Liver (tissue), 9 donors: Measurements from ENCODE around the gene CAMSAP1. TPM values are rescaled to one million over a fixed set of nuclear protein-coding genes. Genes with fewer than 3 reads are reported as not detected.

ENCODE experiments used
- DNase-seq: peaks from one replicate; pipeline ENCODE4 v3.0.0-alpha.2; 2017; ENCODE audit warnings: low spot score
- H3K27ac ChIP-seq, 2 donors: one replicate each; pipeline ENCODE4 v1.7.0; 2013; ENCODE audit warnings: inconsistent platforms in 2 of 2, low read length in 2 of 2, control low read depth in 1 of 2, low read depth in 1 of 2, mild to moderate bottlenecking in 1 of 2
- H3K27me3 ChIP-seq, 4 donors: one replicate each; pipeline versions ENCODE4 v1.6.1 to v1.7.0; 2013; ENCODE audit warnings: low read length in 3 of 4, inconsistent platforms in 1 of 4, mild to moderate bottlenecking in 1 of 4, moderate library complexity in 1 of 4; ENCODE audit not compliant: control insufficient read depth in 4 of 4, insufficient read depth in 4 of 4
- H3K36me3 ChIP-seq, 4 donors: one replicate each; pipeline versions ENCODE4 v1.6.1 to v1.7.0; 2013; ENCODE audit warnings: low read length in 3 of 4, mild to moderate bottlenecking in 3 of 4, low read depth in 1 of 4, moderate library complexity in 1 of 4; ENCODE audit not compliant: control insufficient read depth in 4 of 4, insufficient read depth in 3 of 4
- H3K4me1 ChIP-seq, 4 donors: one replicate each; pipeline versions ENCODE4 v1.6.1 to v1.7.0; 2013; ENCODE audit warnings: low read length in 3 of 4, mild to moderate bottlenecking in 3 of 4, moderate library complexity in 1 of 4; ENCODE audit not compliant: control insufficient read depth in 4 of 4, insufficient read depth in 4 of 4
- H3K4me3 ChIP-seq, 3 donors: one replicate each; pipeline versions ENCODE4 v1.6.1 to v1.7.0; 2013; ENCODE audit warnings: low read length in 3 of 3, control low read depth in 1 of 3, low read depth in 1 of 3, mild to moderate bottlenecking in 1 of 3
- H3K9ac ChIP-seq, 2 donors: one replicate each; pipeline ENCODE4 v1.7.0; 2013; ENCODE audit warnings: low read length in 2 of 2, mild to moderate bottlenecking in 2 of 2, moderate library complexity in 2 of 2, control low read depth in 1 of 2, low read depth in 1 of 2
- H3K9me3 ChIP-seq, 4 donors: one replicate each; pipeline versions ENCODE4 v1.6.1 to v1.7.0; 2013; ENCODE audit warnings: low read length in 3 of 4; ENCODE audit not compliant: control insufficient read depth in 4 of 4
- EGR1 ChIP-seq, 2 donors: IDR thresholded peaks; 2 replicates each; pipeline ENCODE4 v1.6.1; 2016 to 2018; ENCODE audit warnings: antibody characterized with exemption in 2 of 2, low read depth in 2 of 2
- FOXA1 ChIP-seq: IDR thresholded peaks from 2 replicates; pipeline ENCODE4 v1.6.1; 2016; ENCODE audit warnings: antibody characterized with exemption
- FOXA2 ChIP-seq: IDR thresholded peaks from 2 replicates; pipeline ENCODE4 v1.6.1; 2016; ENCODE audit warnings: antibody characterized with exemption
- GABPA ChIP-seq, 2 donors: IDR thresholded peaks in 1 of 2; conservative IDR thresholded peaks in 1 of 2; 2 replicates each; pipeline ENCODE4 v1.6.1; 2016; ENCODE audit warnings: antibody characterized with exemption in 2 of 2, mild to moderate bottlenecking in 1 of 2, moderate library complexity in 1 of 2
- HNF4A ChIP-seq, 2 donors: conservative IDR thresholded peaks; 2 replicates each; pipeline ENCODE4 v1.6.1; 2016; ENCODE audit warnings: antibody characterized with exemption in 2 of 2, mild to moderate bottlenecking in 2 of 2
- HNF4G ChIP-seq: IDR thresholded peaks from 2 replicates; pipeline ENCODE4 v1.6.1; 2016; ENCODE audit warnings: antibody characterized with exemption
- JUND ChIP-seq, 2 donors: IDR thresholded peaks; 2 replicates each; pipeline ENCODE4 v1.6.1; 2016; ENCODE audit warnings: antibody characterized with exemption in 2 of 2
- NR2F2 ChIP-seq: IDR thresholded peaks from 2 replicates; pipeline ENCODE4 v1.6.1; 2016; ENCODE audit warnings: antibody characterized with exemption
- RAD21 ChIP-seq, 2 donors: IDR thresholded peaks; 2 replicates each; pipeline ENCODE4 v1.6.1; 2016; ENCODE audit warnings: antibody characterized with exemption in 2 of 2, mild to moderate bottlenecking in 2 of 2
- RXRA ChIP-seq, 2 donors: IDR thresholded peaks; 2 replicates each; pipeline ENCODE4 v1.6.1; 2017 to 2018; ENCODE audit warnings: antibody characterized with exemption in 2 of 2, mild to moderate bottlenecking in 1 of 2
- SP1 ChIP-seq: IDR thresholded peaks from 2 replicates; pipeline ENCODE4 v1.6.1; 2018; ENCODE audit warnings: antibody characterized with exemption, mild to moderate bottlenecking
- TAF1 ChIP-seq: conservative IDR thresholded peaks from 2 replicates; pipeline ENCODE4 v1.6.1; 2016; ENCODE audit warnings: antibody characterized with exemption, mild to moderate bottlenecking
- YY1 ChIP-seq: IDR thresholded peaks from 2 replicates; pipeline ENCODE4 v1.6.1; 2016; ENCODE audit warnings: antibody characterized with exemption, mild to moderate bottlenecking
- WGBS: extraction: QIAGEN DNeasy Blood & Tissue Kit; methylation state at CpG from one replicate; pipeline ENCODE4 v1.1.7; 2013; 5-methylcytosine and 5-hydroxymethylcytosine counted together
- polyA plus RNA-seq, 2 donors: library from polyadenylated mRNA; stranded (reverse) in 1 of 2; unstranded in 1 of 2; fragments of 200-250 nt in 1 of 2; fragments of >200 nt in 1 of 2; fragmentation: Nextera tagmentation in 1 of 2; extraction: Ambion mirVana in 1 of 2; gene quantifications; one replicate each; pipeline versions ENCODE4 v1.2.1 to v1.2.3, GENCODE V29; 2013 to 2015
- total RNA-seq, 2 donors: library from RNA; depleted of rRNA; stranded (reverse); fragments of >200 nt; gene quantifications; one replicate each; pipeline ENCODE4 v1.2.3, GENCODE V29; 2014
- TF ChIP-seq, protein P1 (sequence below): IDR thresholded peaks from 2 replicates; pipeline ENCODE4 v1.6.1; 2016; ENCODE audit warnings: antibody characterized with exemption
- TF ChIP-seq, protein P2 (sequence below): fragments of 150-350 bp; IDR thresholded peaks from 2 replicates; pipeline ENCODE4 v1.5.1; 2017; ENCODE audit warnings: improper control_type of control experiment, low read depth, low read length; ENCODE audit not compliant: missing input control
- TF ChIP-seq, protein P3 (sequence below): IDR thresholded peaks from 2 replicates; pipeline ENCODE4 v1.6.1; 2016; ENCODE audit warnings: antibody characterized with exemption
- TF ChIP-seq, protein P4 (sequence below): IDR thresholded peaks from 2 replicates; pipeline ENCODE4 v1.6.1; 2016; ENCODE audit warnings: antibody characterized with exemption
- TF ChIP-seq, protein P5 (sequence below): IDR thresholded peaks from 2 replicates; pipeline ENCODE4 v1.6.1; 2016; ENCODE audit warnings: antibody characterized with exemption, mild to moderate bottlenecking
- donor health status: healthy.
- donor health status: healthy.
- donor health status: healthy.
- donor health status: healthy.
- donor health status: healthy.

The CAMSAP1 gene
- total and polyA plus RNA-seq, 4 donors, result 0.97 to 6.4 (median 5.1) TPM

DNA sequence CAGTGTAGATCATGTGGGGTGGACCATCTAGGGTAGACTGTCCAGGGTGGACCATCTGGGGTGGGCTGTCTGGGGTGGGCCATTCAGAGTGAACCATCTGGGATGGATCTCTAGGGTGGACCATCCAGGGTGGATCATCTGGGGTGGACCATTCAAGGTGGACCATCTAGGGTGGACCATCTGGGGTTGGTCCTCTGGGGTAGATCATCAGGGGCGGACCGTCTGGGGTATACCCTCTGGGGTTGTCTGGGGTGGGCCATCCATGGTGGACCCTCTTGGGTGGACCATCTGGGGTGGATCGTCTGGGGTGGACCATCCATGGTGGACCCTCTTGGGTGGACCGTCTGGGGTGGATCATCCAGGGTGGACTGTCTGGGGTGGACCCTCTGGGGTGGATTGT is 141.1 kb downstream of the CAMSAP1 start:
- H3K4me3 ChIP-seq, result no peak overlapping the region
- no peak overlapping the region for H3K9ac ChIP-seq
- WGBS, result 95% methylated on average over 4 of the region's 4 CpGs
- H3K4me1 ChIP-seq, result no peaks in the 10 kb centered on the region
- DNase-seq, result no peak
- no peaks in the 10 kb centered on the region for H3K27me3 ChIP-seq
- H3K27ac ChIP-seq, result no peak overlapping the region
- H3K36me3 ChIP-seq, result no peaks in the 10 kb centered on the region
- peaks cover 3 to 10% (median 4%) of the 10 kb centered on the region in 4 donors for H3K9me3 ChIP-seq
- TF ChIP-seq FOXA1 (no peak), JUND (IDR thresholded peaks at IDR 0.05) (no peak), EGR1 (IDR thresholded peaks at IDR 0.05; ENCODE audit: low read depth in 2 of 2) (no peak), FOXA2 (no peak), GABPA (IDR thresholded peaks at IDR 0.05 in 1 of 2, conservative IDR thresholded peaks at IDR 0.05 in 1 of 2) (no peak), HNF4A (conservative IDR thresholded peaks at IDR 0.05) (no peak), YY1 (no peak), RAD21 (IDR thresholded peaks at IDR 0.05) (no peak), TAF1 (no peak), RXRA (IDR thresholded peaks at IDR 0.05) (no peak), SP1 (no peak), HNF4G (no peak), NR2F2 (no peak)
- TF ChIP-seq, protein P1, sequence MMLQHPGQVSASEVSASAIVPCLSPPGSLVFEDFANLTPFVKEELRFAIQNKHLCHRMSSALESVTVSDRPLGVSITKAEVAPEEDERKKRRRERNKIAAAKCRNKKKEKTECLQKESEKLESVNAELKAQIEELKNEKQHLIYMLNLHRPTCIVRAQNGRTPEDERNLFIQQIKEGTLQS, result no peak
- TF ChIP-seq, protein P2, sequence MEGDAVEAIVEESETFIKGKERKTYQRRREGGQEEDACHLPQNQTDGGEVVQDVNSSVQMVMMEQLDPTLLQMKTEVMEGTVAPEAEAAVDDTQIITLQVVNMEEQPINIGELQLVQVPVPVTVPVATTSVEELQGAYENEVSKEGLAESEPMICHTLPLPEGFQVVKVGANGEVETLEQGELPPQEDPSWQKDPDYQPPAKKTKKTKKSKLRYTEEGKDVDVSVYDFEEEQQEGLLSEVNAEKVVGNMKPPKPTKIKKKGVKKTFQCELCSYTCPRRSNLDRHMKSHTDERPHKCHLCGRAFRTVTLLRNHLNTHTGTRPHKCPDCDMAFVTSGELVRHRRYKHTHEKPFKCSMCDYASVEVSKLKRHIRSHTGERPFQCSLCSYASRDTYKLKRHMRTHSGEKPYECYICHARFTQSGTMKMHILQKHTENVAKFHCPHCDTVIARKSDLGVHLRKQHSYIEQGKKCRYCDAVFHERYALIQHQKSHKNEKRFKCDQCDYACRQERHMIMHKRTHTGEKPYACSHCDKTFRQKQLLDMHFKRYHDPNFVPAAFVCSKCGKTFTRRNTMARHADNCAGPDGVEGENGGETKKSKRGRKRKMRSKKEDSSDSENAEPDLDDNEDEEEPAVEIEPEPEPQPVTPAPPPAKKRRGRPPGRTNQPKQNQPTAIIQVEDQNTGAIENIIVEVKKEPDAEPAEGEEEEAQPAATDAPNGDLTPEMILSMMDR, result no peak
- TF ChIP-seq, protein P3, sequence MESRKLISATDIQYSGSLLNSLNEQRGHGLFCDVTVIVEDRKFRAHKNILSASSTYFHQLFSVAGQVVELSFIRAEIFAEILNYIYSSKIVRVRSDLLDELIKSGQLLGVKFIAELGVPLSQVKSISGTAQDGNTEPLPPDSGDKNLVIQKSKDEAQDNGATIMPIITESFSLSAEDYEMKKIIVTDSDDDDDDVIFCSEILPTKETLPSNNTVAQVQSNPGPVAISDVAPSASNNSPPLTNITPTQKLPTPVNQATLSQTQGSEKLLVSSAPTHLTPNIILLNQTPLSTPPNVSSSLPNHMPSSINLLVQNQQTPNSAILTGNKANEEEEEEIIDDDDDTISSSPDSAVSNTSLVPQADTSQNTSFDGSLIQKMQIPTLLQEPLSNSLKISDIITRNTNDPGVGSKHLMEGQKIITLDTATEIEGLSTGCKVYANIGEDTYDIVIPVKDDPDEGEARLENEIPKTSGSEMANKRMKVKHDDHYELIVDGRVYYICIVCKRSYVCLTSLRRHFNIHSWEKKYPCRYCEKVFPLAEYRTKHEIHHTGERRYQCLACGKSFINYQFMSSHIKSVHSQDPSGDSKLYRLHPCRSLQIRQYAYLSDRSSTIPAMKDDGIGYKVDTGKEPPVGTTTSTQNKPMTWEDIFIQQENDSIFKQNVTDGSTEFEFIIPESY, result no peak
- TF ChIP-seq, protein P4, sequence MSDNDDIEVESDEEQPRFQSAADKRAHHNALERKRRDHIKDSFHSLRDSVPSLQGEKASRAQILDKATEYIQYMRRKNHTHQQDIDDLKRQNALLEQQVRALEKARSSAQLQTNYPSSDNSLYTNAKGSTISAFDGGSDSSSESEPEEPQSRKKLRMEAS, result no peak

DNA sequence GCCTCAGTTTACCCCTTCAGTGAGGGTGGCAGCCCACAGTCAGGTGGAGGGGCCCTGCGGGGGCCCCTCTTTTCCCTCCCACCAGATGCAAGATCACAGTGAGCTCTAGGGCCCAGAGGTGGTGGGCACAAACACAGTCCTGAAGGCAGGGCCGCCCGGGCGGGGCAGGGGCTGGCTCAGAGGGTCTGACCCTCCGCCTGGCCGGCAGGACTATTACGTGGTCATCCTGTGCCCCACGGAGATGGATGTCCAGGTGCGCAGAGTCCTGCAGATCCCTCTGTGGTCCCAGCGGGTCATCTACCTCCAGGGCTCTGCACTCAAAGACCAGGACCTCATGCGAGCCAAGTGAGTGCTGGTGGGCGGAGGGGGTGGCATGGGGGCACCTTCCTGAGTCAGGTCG is 141.9 kb downstream of the CAMSAP1 start:
- no peak overlapping the region for H3K4me3 ChIP-seq
- 94% methylated on average over 13 of the region's 13 CpGs for WGBS
- no peak overlapping the region for H3K27ac ChIP-seq
- H3K9me3 ChIP-seq, result peaks cover 3 to 10% (median 4%) of the 10 kb centered on the region in 4 donors
- no peaks in the 10 kb centered on the region for H3K4me1 ChIP-seq
- H3K27me3 ChIP-seq, result no peaks in the 10 kb centered on the region
- TF ChIP-seq EGR1 (IDR thresholded peaks at IDR 0.05; ENCODE audit: low read depth in 2 of 2) (no peak), HNF4G (no peak), JUND (IDR thresholded peaks at IDR 0.05) (no peak), TAF1 (no peak), NR2F2 (no peak), FOXA1 (no peak), FOXA2 (no peak), RAD21 (IDR thresholded peaks at IDR 0.05) (no peak), RXRA (IDR thresholded peaks at IDR 0.05) (no peak), SP1 (no peak), GABPA (IDR thresholded peaks at IDR 0.05 in 1 of 2, conservative IDR thresholded peaks at IDR 0.05 in 1 of 2) (no peak)
- TF ChIP-seq, protein P2, result no peak
- TF ChIP-seq, protein P4, result no peak
- TF ChIP-seq, protein P1, result no peak
- TF ChIP-seq, protein P5, sequence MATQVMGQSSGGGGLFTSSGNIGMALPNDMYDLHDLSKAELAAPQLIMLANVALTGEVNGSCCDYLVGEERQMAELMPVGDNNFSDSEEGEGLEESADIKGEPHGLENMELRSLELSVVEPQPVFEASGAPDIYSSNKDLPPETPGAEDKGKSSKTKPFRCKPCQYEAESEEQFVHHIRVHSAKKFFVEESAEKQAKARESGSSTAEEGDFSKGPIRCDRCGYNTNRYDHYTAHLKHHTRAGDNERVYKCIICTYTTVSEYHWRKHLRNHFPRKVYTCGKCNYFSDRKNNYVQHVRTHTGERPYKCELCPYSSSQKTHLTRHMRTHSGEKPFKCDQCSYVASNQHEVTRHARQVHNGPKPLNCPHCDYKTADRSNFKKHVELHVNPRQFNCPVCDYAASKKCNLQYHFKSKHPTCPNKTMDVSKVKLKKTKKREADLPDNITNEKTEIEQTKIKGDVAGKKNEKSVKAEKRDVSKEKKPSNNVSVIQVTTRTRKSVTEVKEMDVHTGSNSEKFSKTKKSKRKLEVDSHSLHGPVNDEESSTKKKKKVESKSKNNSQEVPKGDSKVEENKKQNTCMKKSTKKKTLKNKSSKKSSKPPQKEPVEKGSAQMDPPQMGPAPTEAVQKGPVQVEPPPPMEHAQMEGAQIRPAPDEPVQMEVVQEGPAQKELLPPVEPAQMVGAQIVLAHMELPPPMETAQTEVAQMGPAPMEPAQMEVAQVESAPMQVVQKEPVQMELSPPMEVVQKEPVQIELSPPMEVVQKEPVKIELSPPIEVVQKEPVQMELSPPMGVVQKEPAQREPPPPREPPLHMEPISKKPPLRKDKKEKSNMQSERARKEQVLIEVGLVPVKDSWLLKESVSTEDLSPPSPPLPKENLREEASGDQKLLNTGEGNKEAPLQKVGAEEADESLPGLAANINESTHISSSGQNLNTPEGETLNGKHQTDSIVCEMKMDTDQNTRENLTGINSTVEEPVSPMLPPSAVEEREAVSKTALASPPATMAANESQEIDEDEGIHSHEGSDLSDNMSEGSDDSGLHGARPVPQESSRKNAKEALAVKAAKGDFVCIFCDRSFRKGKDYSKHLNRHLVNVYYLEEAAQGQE, result no peak
- TF ChIP-seq, protein P3, result no peak
- H3K36me3 ChIP-seq, result no peaks in the 10 kb centered on the region
- no peak for DNase-seq
- H3K9ac ChIP-seq, result no peak overlapping the region
